CD4-positive, alpha-beta T cell treated with Interleukin-1 beta for 1 hour (primary cell): ENCODE data around the gene TM9SF4.

Experiments
- DNase-seq, 2 donors: peaks; one replicate each; pipeline ENCODE4 v3.0.0-alpha.2; 2020 to 2022

Gene TM9SF4

DNA sequence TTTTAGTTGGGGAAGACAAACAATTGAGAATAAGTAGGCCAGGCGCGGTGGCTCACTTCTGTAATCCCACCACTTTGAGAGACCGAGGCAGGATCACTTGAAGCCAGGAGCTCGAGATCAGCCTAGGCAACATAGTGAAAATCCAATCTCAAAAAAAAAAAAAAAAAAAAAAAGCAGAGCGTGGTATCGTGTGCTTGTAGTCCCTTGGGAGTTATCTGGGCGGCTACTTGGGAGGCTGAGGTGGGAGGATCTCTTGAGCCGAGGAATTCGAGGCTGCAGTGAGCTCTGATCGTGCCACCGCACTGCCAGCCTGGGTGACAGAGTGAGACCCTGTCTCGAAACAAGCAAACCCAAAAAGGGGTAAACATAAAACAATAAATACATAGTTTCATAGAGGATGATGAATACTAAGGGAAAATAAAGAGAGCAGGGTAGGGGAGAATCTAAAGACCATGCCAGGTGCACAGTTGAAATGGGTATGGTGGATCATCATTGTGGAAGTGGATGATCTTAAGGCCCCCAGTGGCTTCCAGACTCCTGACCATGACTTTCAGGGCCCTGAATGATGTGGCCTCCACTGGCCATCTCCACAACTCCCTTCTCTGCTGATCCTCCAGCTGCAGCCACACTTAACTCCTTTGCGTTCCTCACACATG, 99.1 kb downstream of the TM9SF4 start:
- no peak for DNase-seq

DNA sequence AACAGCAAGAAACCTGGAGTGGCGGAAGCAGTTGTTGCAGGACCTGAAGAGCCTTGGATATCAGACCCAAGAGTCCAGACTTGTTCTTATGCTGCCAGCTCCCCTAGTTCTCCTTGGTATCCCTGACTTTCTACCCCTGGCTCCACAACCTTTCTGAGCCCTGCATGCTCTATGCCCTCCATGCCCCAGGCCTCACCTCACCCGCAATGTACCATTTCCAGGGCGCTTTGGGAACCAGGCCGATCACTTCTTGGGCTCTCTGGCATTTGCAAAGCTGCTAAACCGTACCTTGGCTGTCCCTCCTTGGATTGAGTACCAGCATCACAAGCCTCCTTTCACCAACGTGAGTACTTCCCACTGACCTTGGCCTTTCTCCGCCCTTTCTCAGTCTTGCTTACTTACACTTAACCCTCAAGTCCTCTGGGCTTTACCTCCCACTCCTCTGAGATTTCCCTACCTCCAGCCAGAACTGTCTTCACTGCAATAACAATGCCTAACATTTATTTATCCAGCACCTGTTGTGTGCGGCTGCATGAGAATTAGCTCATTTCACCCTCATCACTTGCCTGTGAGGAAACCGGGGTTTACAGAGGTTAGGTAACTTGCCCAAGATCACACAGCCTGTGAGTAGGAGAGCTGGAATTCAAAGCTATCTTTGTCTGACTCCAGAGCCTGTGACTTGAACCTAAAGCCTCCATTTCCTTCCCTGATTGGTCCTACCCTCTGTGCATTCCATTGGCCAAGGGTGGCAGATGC, 100.5 kb downstream of the TM9SF4 start:
- DNase-seq, result no peak

DNA sequence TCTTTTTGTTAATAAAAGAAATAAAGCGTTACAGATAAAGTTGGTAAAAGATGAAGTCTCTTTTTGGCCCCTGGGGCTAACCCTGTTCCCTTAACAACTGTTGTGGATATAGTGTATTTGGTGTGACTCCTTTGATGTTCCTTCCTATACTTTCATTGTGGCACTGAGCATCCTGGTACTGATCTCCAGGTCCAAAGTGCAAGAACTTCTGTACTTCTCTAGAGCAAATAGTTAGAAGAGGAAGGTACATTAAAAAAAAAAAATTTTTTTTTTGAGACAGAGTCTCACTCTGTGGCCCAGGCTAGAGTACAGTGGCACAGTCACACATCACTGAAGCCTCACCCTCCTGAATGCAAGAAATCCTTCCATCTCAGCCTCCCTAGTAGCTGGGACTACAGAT, 104.4 kb downstream of the TM9SF4 start:
- DNase-seq, result no peak

DNA sequence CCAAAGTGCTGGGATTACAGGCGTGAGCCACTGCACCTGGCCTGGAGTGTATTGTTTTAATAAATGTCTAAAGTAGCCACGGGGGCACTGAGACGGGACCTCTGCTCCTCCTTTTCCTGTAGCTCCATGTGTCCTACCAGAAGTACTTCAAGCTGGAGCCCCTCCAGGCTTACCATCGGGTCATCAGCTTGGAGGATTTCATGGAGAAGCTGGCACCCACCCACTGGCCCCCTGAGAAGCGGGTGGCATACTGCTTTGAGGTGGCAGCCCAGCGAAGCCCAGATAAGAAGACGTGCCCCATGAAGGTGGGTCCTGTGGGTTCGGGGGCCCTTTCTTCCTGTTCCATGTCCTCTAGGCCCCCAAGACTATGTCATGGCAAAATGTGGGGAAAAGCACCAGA, 105.6 kb downstream of the TM9SF4 start:
- no peak for DNase-seq

DNA sequence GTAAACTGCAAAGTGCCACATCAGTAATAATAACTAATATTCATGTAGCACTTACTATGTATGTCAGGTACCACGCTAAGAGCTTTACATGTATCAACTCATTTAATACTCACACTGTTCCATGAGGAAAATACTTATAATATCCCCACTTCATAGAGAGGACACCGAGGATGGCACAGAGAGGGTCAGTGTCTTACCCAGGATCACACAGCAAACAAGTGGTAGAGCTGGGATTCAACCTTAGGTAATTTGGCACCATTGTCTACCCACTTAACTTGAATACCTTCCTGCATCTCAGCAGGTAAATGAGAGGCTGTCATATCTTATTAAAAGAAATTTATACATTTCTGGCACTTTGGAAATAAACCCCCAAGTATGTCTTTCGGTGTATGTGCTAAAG, 106.2 kb downstream of the TM9SF4 start:
- DNase-seq, result no peak

DNA sequence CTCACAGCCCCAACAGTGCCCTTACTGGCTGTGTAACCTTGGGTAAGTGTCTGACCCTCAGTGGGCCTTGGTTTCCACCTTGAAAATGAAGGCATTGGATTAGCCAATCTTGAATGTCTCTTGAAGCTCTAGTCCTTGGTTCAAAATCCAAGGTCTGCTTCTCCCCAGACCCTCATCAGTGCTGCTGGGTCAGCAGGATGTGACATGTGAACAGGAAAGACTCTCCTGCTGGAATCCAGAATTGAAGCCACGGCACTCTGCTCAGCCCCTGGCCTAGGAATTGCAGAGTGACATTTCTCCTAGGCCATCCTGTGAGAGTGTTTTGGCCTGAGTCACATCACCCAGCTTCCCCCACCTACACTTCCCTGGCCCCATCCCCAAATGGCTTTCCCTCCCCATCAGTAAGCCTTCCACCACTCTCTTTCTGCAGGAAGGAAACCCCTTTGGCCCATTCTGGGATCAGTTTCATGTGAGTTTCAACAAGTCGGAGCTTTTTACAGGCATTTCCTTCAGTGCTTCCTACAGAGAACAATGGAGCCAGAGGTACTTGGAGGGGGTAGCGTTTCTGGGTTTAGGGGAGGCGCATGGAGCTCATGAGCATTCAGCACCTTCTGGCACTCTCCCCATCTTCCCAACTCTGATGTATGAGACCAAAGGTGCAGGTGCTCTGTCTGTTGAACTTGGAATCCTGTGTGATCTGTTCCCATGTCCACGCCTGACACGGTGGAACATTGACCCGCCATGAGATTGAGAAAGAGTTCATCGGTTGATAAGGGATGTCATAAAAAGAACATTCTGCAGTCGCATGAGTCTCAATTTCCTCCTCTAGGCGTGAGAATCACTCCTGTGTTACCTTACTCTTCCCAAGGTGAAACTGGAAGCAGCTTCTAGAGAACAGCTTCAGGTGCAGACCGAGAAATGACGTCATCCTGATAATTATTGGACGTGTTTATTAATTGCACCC, 106.9 kb downstream of the TM9SF4 start:
- no peak for DNase-seq
